Measurements from ENCODE around the gene FIBIN. TPM values are rescaled to one million over a fixed set of nuclear protein-coding genes. Genes with fewer than 3 reads are reported as not detected.
A peak's percentile ranks its signal among the peaks of the same experiment; 100 is the strongest.

FIBIN gene
- total and polyA plus RNA-seq, 4 donors, result 1.6 to 3.7 (median 2.2) TPM

- Histone ChIP-seq H3K9ac (ENCODE audit: low read depth in 1 of 2, low read length in 2 of 2) (no peak within 1 kb of the TSS), H3K4me1 (ENCODE audit: control insufficient read depth in 4 of 4, insufficient read depth in 4 of 4, low read length in 3 of 4) (peaks cover 0 to 11% (median 8%) of the 10 kb centered on the region in 4 donors), H3K36me3 (ENCODE audit: control insufficient read depth in 4 of 4, insufficient read depth in 3 of 4, low read depth in 1 of 4, low read length in 3 of 4) (no peaks in the 10 kb centered on the region), H3K4me3 (ENCODE audit: low read depth in 1 of 3, low read length in 3 of 3) (no peak within 1 kb of the TSS), H3K27ac (ENCODE audit: low read depth in 1 of 2, low read length in 2 of 2) (no peak within 1 kb of the TSS), H3K27me3 (ENCODE audit: control insufficient read depth in 4 of 4, insufficient read depth in 4 of 4, low read length in 3 of 4) (no peaks in the 10 kb centered on the region), H3K9me3 (ENCODE audit: control insufficient read depth in 4 of 4, low read length in 3 of 4) (no peaks in the 10 kb centered on the region)
- TF ChIP-seq HNF4G (IDR thresholded peaks at IDR 0.05), result no peak
- peak in 1 of 2 donors; percentile 54 for TF ChIP-seq RAD21 (IDR thresholded peaks at IDR 0.05)
- TF ChIP-seq HNF4A (conservative IDR thresholded peaks at IDR 0.05), result peak in 1 of 2 donors; percentile 10
- TF ChIP-seq SP1 (IDR thresholded peaks at IDR 0.05), result peak; percentile 7
- peak; percentile 4 to 13 for TF ChIP-seq RXRA (IDR thresholded peaks at IDR 0.05)
- TF ChIP-seq JUND (IDR thresholded peaks at IDR 0.05), result peak in 1 of 2 donors; percentile 3
- TF ChIP-seq FOXA2 (IDR thresholded peaks at IDR 0.05), result no peak
- DNase-seq (ENCODE audit: low spot score), result no peak
- WGBS, result 58% methylated on average over 4 of the region's 4 CpGs
Observed at GRCh38 chr11:27040302-27041115, 46.6 kb downstream of the FIBIN start, which contains the start of gene BBOX1. TSS of gene BBOX1 (plus strand) at chr11:27040815. CDS start at chr11:27055431, 14,616 bp downstream.

- Histone ChIP-seq H3K36me3 (ENCODE audit: control insufficient read depth in 4 of 4, insufficient read depth in 3 of 4, low read depth in 1 of 4, low read length in 3 of 4) (no peaks in the 10 kb centered on the region), H3K9ac (ENCODE audit: low read depth in 1 of 2, low read length in 2 of 2) (no peak overlapping the region), H3K4me1 (ENCODE audit: control insufficient read depth in 4 of 4, insufficient read depth in 4 of 4, low read length in 3 of 4) (peaks cover 0 to 11% (median 8%) of the 10 kb centered on the region in 4 donors), H3K9me3 (ENCODE audit: control insufficient read depth in 4 of 4, low read length in 3 of 4) (no peaks in the 10 kb centered on the region), H3K27ac (ENCODE audit: low read depth in 1 of 2, low read length in 2 of 2) (no peak overlapping the region), H3K4me3 (ENCODE audit: low read depth in 1 of 3, low read length in 3 of 3) (no peak overlapping the region), H3K27me3 (ENCODE audit: control insufficient read depth in 4 of 4, insufficient read depth in 4 of 4, low read length in 3 of 4) (no peaks in the 10 kb centered on the region)
- DNase-seq (ENCODE audit: low spot score), result no peak
- no peak for TF ChIP-seq HNF4G (IDR thresholded peaks at IDR 0.05)
- TF ChIP-seq HNF4A (conservative IDR thresholded peaks at IDR 0.05), result no peak
- no peak for TF ChIP-seq ATF3 (IDR thresholded peaks at IDR 0.05)
- TF ChIP-seq GABPA (IDR thresholded peaks at IDR 0.05 in 1 of 2, conservative IDR thresholded peaks at IDR 0.05 in 1 of 2), result no peak
- no peak for TF ChIP-seq FOXA2 (IDR thresholded peaks at IDR 0.05)
- no peak for TF ChIP-seq EGR1 (IDR thresholded peaks at IDR 0.05; ENCODE audit: low read depth in 2 of 2)
- no peak for TF ChIP-seq TAF1 (conservative IDR thresholded peaks at IDR 0.05)
- no peak for TF ChIP-seq NR2F2 (IDR thresholded peaks at IDR 0.05)
- no peak for TF ChIP-seq RAD21 (IDR thresholded peaks at IDR 0.05)
- TF ChIP-seq SP1 (IDR thresholded peaks at IDR 0.05), result no peak
- no peak for TF ChIP-seq JUND (IDR thresholded peaks at IDR 0.05)
- no peak for TF ChIP-seq MAX (IDR thresholded peaks at IDR 0.05)
- no peak for TF ChIP-seq ZBTB33 (IDR thresholded peaks at IDR 0.05)
- WGBS, result 56% methylated on average over 2 of the region's 2 CpGs
Observed at GRCh38 chr11:27041141-27041899, 47.4 kb downstream of the FIBIN start.

Other genes starting within 250 kb of the FIBIN start
- gene BBOX1, start 46.7 kb downstream of the FIBIN start, total RNA-seq, result 1 to 10 TPM; 8.1 to 9.9 TPM
- 10 to 100 TPM in 1 of 2 donors, 1 to 10 TPM in 1; 2.8 to 18.4 TPM for gene BBOX1, start 46.7 kb downstream of the FIBIN start, polyA plus RNA-seq

Data from liver (tissue), 9 donors.